ENCODE results near the gene GRK6.
A peak's percentile ranks its signal among the peaks of the same experiment; 100 is the strongest.

Gene GRK6

DNA sequence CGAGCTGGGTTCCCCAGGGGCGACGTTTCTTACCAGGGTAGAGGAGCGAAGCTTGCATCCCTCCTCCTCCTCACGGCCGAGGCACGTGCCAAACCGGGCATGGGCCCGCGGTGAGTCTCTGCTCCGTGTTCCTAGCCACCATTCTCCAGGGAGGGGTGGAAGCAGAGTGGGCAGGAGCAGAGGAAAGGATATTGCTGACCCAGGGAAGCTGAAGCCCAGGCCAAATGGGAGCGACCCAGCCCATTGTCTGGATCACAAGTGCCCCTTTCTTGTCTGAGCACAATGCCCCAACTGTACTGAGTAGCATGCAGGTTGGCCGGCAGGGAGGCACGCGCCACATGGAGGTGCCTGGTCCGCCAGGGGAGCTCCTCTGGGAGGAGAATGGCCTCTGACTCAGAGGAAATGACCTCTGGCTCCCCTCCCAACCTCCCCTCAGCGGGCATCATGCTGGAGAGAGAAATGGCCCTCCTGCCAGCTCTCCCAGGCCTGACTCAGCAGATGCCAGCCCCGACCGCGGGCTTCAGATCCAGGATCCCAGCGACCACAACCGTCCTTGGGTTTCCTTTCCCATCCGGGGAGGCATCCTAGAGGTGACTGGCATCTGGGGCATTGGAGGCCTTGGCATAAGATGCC is 21.3 kb downstream of the GRK6 start (continued):
- TF ChIP-seq, protein P1, sequence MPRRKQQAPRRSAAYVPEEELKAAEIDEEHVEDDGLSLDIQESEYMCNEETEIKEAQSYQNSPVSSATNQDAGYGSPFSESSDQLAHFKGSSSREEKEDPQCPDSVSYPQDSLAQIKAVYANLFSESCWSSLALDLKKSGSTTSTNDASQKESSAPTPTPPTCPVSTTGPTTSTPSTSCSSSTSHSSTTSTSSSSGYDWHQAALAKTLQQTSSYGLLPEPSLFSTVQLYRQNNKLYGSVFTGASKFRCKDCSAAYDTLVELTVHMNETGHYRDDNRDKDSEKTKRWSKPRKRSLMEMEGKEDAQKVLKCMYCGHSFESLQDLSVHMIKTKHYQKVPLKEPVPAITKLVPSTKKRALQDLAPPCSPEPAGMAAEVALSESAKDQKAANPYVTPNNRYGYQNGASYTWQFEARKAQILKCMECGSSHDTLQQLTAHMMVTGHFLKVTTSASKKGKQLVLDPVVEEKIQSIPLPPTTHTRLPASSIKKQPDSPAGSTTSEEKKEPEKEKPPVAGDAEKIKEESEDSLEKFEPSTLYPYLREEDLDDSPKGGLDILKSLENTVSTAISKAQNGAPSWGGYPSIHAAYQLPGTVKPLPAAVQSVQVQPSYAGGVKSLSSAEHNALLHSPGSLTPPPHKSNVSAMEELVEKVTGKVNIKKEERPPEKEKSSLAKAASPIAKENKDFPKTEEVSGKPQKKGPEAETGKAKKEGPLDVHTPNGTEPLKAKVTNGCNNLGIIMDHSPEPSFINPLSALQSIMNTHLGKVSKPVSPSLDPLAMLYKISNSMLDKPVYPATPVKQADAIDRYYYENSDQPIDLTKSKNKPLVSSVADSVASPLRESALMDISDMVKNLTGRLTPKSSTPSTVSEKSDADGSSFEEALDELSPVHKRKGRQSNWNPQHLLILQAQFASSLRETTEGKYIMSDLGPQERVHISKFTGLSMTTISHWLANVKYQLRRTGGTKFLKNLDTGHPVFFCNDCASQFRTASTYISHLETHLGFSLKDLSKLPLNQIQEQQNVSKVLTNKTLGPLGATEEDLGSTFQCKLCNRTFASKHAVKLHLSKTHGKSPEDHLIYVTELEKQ (tag by site-specific recombination; IDR thresholded peaks at IDR 0.05; ENCODE audit: borderline replicate concordance) = no peak
- TF ChIP-seq GLIS1 (tag by site-specific recombination; IDR thresholded peaks at IDR 0.05) = 0 out of 2 replicates have a peak, but pooled peaks have one; percentile 18
- peak; percentile 23; the same call in 1 of the 2 replicates for TF ChIP-seq SP7 (tag by site-specific recombination; IDR thresholded peaks at IDR 0.05)
- TF ChIP-seq, protein P2, sequence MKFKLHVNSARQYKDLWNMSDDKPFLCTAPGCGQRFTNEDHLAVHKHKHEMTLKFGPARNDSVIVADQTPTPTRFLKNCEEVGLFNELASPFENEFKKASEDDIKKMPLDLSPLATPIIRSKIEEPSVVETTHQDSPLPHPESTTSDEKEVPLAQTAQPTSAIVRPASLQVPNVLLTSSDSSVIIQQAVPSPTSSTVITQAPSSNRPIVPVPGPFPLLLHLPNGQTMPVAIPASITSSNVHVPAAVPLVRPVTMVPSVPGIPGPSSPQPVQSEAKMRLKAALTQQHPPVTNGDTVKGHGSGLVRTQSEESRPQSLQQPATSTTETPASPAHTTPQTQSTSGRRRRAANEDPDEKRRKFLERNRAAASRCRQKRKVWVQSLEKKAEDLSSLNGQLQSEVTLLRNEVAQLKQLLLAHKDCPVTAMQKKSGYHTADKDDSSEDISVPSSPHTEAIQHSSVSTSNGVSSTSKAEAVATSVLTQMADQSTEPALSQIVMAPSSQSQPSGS (tag by site-specific recombination; IDR thresholded peaks at IDR 0.05; ENCODE audit: low read depth) = no peak
- no peak for TF ChIP-seq ZBTB17 (tag by site-specific recombination; IDR thresholded peaks at IDR 0.05)
- no peak for TF ChIP-seq ZNF677 (tag by site-specific recombination; IDR thresholded peaks at IDR 0.05)
- no peak for TF ChIP-seq ZBTB48 (tag by site-specific recombination; IDR thresholded peaks at IDR 0.05)
- no peak for TF ChIP-seq ZNF292 (tag by site-specific recombination; IDR thresholded peaks at IDR 0.05; ENCODE audit: borderline replicate concordance, low read depth)
- TF ChIP-seq KLF1 (tag by site-specific recombination; IDR thresholded peaks at IDR 0.05) = no peak
- no peak for TF ChIP-seq SCRT2 (tag by site-specific recombination; IDR thresholded peaks at IDR 0.05)
- TF ChIP-seq ZNF132 (tag by site-specific recombination; IDR thresholded peaks at IDR 0.05; ENCODE audit: borderline replicate concordance) = no peak
- peak; percentile 89 for TF ChIP-seq ZIC2 (tag by site-specific recombination; IDR thresholded peaks at IDR 0.05)
- no peak for TF ChIP-seq ZFP69B (tag by site-specific recombination; IDR thresholded peaks at IDR 0.05)
- TF ChIP-seq, protein P3, sequence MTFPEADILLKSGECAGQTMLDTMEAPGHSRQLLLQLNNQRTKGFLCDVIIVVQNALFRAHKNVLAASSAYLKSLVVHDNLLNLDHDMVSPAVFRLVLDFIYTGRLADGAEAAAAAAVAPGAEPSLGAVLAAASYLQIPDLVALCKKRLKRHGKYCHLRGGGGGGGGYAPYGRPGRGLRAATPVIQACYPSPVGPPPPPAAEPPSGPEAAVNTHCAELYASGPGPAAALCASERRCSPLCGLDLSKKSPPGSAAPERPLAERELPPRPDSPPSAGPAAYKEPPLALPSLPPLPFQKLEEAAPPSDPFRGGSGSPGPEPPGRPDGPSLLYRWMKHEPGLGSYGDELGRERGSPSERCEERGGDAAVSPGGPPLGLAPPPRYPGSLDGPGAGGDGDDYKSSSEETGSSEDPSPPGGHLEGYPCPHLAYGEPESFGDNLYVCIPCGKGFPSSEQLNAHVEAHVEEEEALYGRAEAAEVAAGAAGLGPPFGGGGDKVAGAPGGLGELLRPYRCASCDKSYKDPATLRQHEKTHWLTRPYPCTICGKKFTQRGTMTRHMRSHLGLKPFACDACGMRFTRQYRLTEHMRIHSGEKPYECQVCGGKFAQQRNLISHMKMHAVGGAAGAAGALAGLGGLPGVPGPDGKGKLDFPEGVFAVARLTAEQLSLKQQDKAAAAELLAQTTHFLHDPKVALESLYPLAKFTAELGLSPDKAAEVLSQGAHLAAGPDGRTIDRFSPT (tag by site-specific recombination; IDR thresholded peaks at IDR 0.05) = peak; percentile 80

DNA sequence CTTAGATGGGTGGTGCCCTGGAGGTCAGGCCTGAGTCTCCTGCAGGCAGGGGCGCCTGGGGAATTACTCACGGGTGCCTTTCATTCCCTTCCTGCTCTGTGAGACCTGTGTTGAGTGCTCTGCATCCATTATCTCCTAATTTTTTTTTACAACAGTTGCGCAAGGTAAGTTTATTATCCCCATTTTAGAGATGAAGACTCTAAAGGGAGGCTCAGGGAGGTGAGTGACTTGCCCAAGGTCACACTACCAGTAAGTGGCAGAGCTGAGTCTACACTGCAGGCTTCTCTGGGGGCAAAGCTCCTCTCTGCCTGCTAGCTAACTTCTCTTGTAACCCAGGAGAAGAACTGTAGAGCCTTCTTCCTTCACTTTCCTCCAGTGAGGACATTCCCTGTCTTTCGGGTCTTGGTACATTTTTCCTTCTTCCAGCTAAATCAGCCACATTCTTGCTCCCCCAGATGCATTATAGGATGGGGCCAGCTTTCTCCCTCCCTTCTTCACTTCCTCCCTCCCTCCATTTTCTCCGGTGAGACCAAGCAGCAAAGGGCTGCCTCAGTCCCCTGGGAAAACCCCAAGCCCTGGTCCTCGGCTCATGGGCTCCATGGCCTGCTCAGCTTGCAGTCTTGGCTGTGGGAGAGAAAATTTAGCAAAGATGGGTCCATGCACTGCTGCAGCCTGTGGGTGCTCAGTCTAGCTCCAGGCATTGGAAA is 21.9 kb downstream of the GRK6 start:
- no peak overlapping the region for H3K4me3 ChIP-seq (ENCODE audit: low read depth, low read length)
- ChIA-PET POLR2A (interaction anchor here (0.5 to 3.3 kb wide), 8 partner anchors 9 to 148 kb away, joined by 3 to 19 read pairs (median 4); partner anchors contain the start of gene GRK6), CTCF (interaction anchor here (0.7 to 4.1 kb wide), 8 partner anchors 9 to 129 kb away, joined by 3 to 40 read pairs (median 6); no protein-coding TSS in a partner anchor)
- TF ChIP-seq ZNF366 (tag by site-specific recombination; conservative IDR thresholded peaks at IDR 0.05) (peak; percentile 55), PRDM1 (tag by site-specific recombination; IDR thresholded peaks at IDR 0.05) (0 out of 2 replicates have a peak, but pooled peaks have one; percentile 31), ZNF169 (tag by site-specific recombination; IDR thresholded peaks at IDR 0.05) (no peak)
- no peaks in the 10 kb centered on the region for H3K36me3 ChIP-seq (ENCODE audit: control insufficient read depth in 2 of 2, insufficient read depth in 1 of 2, low read length in 2 of 2)
- no peaks in the 10 kb centered on the region for H3K9me3 ChIP-seq (ENCODE audit: control insufficient read depth, insufficient read depth, low read depth, low read length)
- H3K27ac ChIP-seq (ENCODE audit: extremely low read depth, low read depth, low read length) = no peak overlapping the region
- H3K4me1 ChIP-seq (ENCODE audit: control insufficient read depth, insufficient read depth, low read length) = no peaks in the 10 kb centered on the region
